Suprapubic skin (tissue), 4 donors: Measurements from ENCODE around the gene LMF2. TPM values are rescaled to one million over a fixed set of nuclear protein-coding genes. Genes with fewer than 3 reads are reported as not detected.

Experiments used
- DNase-seq, 2 donors: peaks; one replicate each; pipeline ENCODE4 v3.0.0-alpha.2; 2019; ENCODE audit warnings: low spot score in 2 of 2
- H3K27ac ChIP-seq: fragments of 200-600 bp; sonication (generic); one replicate; pipeline ENCODE4 v1.5.1; 2019
- H3K27me3 ChIP-seq: fragments of 200-600 bp; sonication (generic); one replicate; pipeline ENCODE4 v1.5.1; 2019
- H3K36me3 ChIP-seq: fragments of 200-600 bp; sonication (generic); one replicate; pipeline ENCODE4 v1.5.1; 2019
- H3K4me1 ChIP-seq: fragments of 200-600 bp; sonication (generic); one replicate; pipeline ENCODE4 v1.5.1; 2019
- H3K4me3 ChIP-seq: fragments of 200-600 bp; sonication (generic); one replicate; pipeline ENCODE4 v1.5.1; 2019; ENCODE audit warnings: mild to moderate bottlenecking
- H3K9me3 ChIP-seq: fragments of 200-600 bp; sonication (generic); one replicate; pipeline ENCODE4 v1.5.1; 2019
- CTCF ChIP-seq, 2 donors: fragments of 200-600 bp in 1 of 2; fragments of 450-650 bp in 1 of 2; sonication (generic) in 1 of 2; IDR thresholded peaks; one replicate each; pipeline ENCODE4 v1.5.1; 2016 to 2019; ENCODE audit warnings: antibody characterized with exemption in 2 of 2, mild to moderate bottlenecking in 1 of 2, moderate library complexity in 1 of 2
- EP300 ChIP-seq: sonication (generic); formaldehyde crosslinking; IDR thresholded peaks from one replicate; pipeline ENCODE4 v1.6.1; 2017; ENCODE audit warnings: antibody characterized with exemption
- POLR2A ChIP-seq, 2 donors: fragments of 450-650 bp; IDR thresholded peaks; one replicate each; pipeline ENCODE4 v1.6.1; 2017; ENCODE audit warnings: antibody characterized with exemption in 2 of 2, mild to moderate bottlenecking in 2 of 2, moderate library complexity in 2 of 2
- POLR2AphosphoS5 ChIP-seq, 3 donors: sonication (generic); formaldehyde crosslinking; IDR thresholded peaks; one replicate each; pipeline ENCODE4 v1.6.1; 2017; ENCODE audit warnings: antibody characterized with exemption in 3 of 3
- WGBS: methylation state at CpG from one replicate; pipeline ENCODE4 v1.1.5; 2018; 5-methylcytosine and 5-hydroxymethylcytosine counted together
- total RNA-seq, 4 donors: library from RNA; depleted of rRNA; stranded (reverse); fragments of >200 nt; gene quantifications; one replicate each; pipeline ENCODE4 v1.1.0, GENCODE V29; 2016

The LMF2 gene
- total RNA-seq, 4 donors from 2014 or later, result 28.9 to 65.6 (median 44.7) TPM

- Histone ChIP-seq H3K4me3 (no peak overlapping the region), H3K4me1 (peaks cover 15% of the 10 kb centered on the region), H3K27ac (no peak overlapping the region), H3K36me3 (no peaks in the 10 kb centered on the region), H3K27me3 (peaks cover 66% of the 10 kb centered on the region), H3K9me3 (no peaks in the 10 kb centered on the region)
- no peak for DNase-seq
- no peak for TF ChIP-seq CTCF (IDR thresholded peaks at IDR 0.05)
- TF ChIP-seq POLR2AphosphoS5 (IDR thresholded peaks at IDR 0.05), result no peak
- TF ChIP-seq EP300, result no peak
- WGBS, result 80% methylated on average over 5 of the region's 10 CpGs
These were observed 24.4 kb downstream of the LMF2 start for GRCh38 chr22:50483106-50483505.

- no peak for TF ChIP-seq CTCF (IDR thresholded peaks at IDR 0.05)
- no peak for TF ChIP-seq POLR2AphosphoS5 (IDR thresholded peaks at IDR 0.05)
- no peak for TF ChIP-seq EP300
- TF ChIP-seq POLR2A (IDR thresholded peaks at IDR 0.05), result no peak
- Histone ChIP-seq H3K4me3 (peak overlapping the region; percentile 54), H3K27ac (no peak overlapping the region), H3K9me3 (no peaks in the 10 kb centered on the region), H3K4me1 (peaks cover 15% of the 10 kb centered on the region), H3K27me3 (peaks cover 61% of the 10 kb centered on the region), H3K36me3 (no peaks in the 10 kb centered on the region)
- no peak for DNase-seq
- WGBS, result no CpG with 5 or more reads among the region's 35 CpGs
These were observed 25.1 kb downstream of the LMF2 start for GRCh38 chr22:50482107-50483074.

- no peak for DNase-seq
- Histone ChIP-seq H3K27me3 (peaks cover 54% of the 10 kb centered on the region), H3K4me3 (peak within 1 kb of the TSS; percentile 54), H3K4me1 (peaks cover 15% of the 10 kb centered on the region), H3K27ac (no peak within 1 kb of the TSS), H3K36me3 (no peaks in the 10 kb centered on the region), H3K9me3 (no peaks in the 10 kb centered on the region)
- no peak for TF ChIP-seq EP300
- TF ChIP-seq POLR2AphosphoS5 (IDR thresholded peaks at IDR 0.05), result no peak
- no peak for TF ChIP-seq CTCF (IDR thresholded peaks at IDR 0.05)
- TF ChIP-seq POLR2A (IDR thresholded peaks at IDR 0.05), result no peak
- WGBS, result no CpG with 5 or more reads among the region's 70 CpGs
These were observed 25.9 kb downstream of the LMF2 start, which contains the start of gene ADM2 for GRCh38 chr22:50481440-50482106. ADM2 (plus strand) TSS chr22:50481543; CDS start chr22:50481848, 305 bp downstream.

GRCh38 chr22:50481045-50481439 lies 26.5 kb downstream of the LMF2 start:
- peaks cover 51% of the 10 kb centered on the region for H3K27me3 ChIP-seq

More at GRCh38 chr22:50481045-50481439, 26.5 kb downstream of the LMF2 start:
- H3K36me3 ChIP-seq, result no peaks in the 10 kb centered on the region
- peaks cover 15% of the 10 kb centered on the region for H3K4me1 ChIP-seq
- H3K9me3 ChIP-seq, result no peaks in the 10 kb centered on the region
- WGBS, result 6% methylated on average over 34 of the region's 45 CpGs
- DNase-seq, result no peak
- H3K27ac ChIP-seq, result no peak overlapping the region
- H3K4me3 ChIP-seq, result peak overlapping the region; percentile 54
- TF ChIP-seq POLR2AphosphoS5 (IDR thresholded peaks at IDR 0.05) (no peak), CTCF (IDR thresholded peaks at IDR 0.05) (no peak), EP300 (no peak), POLR2A (IDR thresholded peaks at IDR 0.05) (no peak)
